ENCODE data around the gene OBSCN.

The OBSCN gene

DNA sequence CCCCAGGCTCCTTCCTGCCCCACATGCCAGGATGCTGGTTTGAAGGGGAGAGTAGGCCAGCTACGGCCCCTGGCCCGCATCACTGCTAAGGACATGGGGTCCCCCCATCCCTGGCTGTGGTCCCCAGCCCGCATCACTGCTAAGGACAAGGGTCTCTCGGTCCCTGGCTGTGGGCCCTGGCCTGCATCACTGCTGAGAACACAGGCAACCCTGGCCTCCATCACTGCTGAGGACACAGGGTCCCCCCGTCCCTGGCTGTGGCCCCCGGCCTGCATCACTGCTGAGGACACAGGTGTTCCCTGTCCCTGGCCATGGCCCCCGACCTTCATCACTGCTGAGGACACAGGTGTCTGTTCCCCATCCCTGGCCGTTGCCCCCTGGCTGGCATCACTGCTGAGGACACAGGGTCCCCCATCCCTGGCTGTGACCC is 448 bp upstream of the OBSCN start:
- H3K4me3 ChIP-seq (ENCODE audit: low read length), result no peak overlapping the region
- TF ChIP-seq, protein P1, sequence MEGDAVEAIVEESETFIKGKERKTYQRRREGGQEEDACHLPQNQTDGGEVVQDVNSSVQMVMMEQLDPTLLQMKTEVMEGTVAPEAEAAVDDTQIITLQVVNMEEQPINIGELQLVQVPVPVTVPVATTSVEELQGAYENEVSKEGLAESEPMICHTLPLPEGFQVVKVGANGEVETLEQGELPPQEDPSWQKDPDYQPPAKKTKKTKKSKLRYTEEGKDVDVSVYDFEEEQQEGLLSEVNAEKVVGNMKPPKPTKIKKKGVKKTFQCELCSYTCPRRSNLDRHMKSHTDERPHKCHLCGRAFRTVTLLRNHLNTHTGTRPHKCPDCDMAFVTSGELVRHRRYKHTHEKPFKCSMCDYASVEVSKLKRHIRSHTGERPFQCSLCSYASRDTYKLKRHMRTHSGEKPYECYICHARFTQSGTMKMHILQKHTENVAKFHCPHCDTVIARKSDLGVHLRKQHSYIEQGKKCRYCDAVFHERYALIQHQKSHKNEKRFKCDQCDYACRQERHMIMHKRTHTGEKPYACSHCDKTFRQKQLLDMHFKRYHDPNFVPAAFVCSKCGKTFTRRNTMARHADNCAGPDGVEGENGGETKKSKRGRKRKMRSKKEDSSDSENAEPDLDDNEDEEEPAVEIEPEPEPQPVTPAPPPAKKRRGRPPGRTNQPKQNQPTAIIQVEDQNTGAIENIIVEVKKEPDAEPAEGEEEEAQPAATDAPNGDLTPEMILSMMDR (IDR thresholded peaks at IDR 0.05; ENCODE audit: insufficient read depth, low read depth, low read length, missing control alignments), result no peak
- no peak for DNase-seq (ENCODE audit: low read depth)

DNA sequence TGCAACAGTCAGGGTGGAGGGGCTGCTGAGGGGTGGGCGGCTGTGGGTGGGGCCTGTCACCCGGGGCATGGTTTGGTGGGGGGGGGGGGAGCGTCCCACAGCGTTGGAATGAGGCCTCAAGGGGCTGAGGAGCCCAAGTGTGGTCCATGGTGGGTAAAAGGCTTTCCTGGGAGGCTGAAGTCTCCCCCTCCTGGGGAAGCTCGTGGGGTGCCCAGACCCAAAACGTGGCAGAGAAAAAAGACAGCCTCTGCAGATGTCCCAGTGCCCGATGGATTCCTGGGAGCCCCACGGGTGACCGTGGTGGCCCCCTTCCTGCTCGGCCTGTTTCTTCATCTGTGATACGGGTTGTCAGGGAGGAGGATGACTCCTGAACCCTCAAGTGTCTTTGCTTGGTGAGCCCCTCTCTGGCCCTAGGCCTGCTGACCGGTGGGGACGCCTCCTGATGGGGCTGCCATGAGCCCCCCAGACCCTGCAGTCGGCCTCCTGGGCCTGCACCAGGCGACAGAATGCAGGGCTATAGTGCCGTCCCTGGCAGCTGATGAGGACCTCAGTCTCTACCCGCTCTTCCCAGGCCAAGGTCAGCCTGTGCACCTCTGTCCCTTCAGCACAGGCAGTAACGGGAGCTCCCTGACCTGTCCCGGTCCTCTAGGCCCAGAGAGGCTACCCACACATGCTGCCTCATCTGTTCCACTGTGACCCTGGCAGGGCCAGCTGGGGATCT is 1.1 kb downstream of the OBSCN start:
- H3K4me3 ChIP-seq (ENCODE audit: low read length), result no peak overlapping the region
- TF ChIP-seq, protein P1 (IDR thresholded peaks at IDR 0.05; ENCODE audit: insufficient read depth, low read depth, low read length, missing control alignments), result no peak
- no peak for DNase-seq (ENCODE audit: low read depth)

DNA sequence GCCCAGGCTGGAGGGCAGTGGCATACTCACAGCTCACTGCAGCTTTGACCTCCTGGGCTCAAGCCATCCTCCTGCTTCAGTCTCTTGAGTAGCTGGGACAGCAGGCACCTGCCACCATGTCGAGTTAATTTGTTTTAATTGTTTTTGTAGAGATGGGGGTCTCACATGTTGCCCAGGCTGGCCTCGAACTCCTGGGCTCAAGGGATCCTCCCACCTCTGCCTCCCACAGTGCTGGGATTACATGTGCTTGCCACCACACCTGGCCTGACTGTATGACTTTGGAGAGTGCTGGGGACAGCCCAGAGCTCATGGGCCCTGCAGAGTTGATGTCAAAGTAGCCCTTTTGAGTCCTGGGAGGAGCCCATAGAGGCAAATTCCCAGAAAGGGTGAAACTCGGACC is 1.8 kb downstream of the OBSCN start:
- TF ChIP-seq, protein P1 (IDR thresholded peaks at IDR 0.05; ENCODE audit: insufficient read depth, low read depth, low read length, missing control alignments), result no peak
- DNase-seq (ENCODE audit: low read depth), result no peak
- H3K4me3 ChIP-seq (ENCODE audit: low read length), result no peak overlapping the region

DNA sequence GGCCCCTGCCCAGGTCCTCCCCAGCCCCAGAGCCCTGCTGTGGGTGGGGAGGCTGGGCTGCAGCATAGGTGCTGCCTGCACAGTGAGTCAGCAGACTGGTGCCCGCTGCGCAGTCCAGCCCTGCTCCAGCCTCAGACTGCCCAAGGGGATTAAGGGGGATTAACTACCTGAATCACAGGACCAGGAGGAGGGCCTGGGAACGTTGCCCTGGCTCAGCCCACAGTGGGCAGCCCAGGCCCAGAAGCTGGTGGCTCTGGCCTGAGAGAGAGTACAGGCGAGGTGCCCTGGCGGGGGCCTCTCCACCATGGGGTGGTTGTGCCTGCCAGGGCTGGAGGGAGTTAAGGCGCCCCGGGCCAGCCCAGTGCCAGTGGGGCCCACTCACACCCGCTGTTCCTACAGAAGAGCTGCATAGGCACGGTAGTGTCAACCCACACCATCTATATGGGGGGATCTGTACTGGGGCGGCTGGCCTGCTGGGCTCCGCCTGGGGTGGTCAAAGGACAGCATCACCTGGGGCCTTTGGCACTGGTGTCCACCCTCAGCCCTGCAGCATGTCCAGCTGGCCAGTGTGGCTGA is 2.3 kb downstream of the OBSCN start:
- DNase-seq (ENCODE audit: low read depth), result peak; percentile 68
- H3K4me3 ChIP-seq (ENCODE audit: low read length), result no peak overlapping the region
- TF ChIP-seq, protein P1 (IDR thresholded peaks at IDR 0.05; ENCODE audit: insufficient read depth, low read depth, low read length, missing control alignments), result no peak

DNA sequence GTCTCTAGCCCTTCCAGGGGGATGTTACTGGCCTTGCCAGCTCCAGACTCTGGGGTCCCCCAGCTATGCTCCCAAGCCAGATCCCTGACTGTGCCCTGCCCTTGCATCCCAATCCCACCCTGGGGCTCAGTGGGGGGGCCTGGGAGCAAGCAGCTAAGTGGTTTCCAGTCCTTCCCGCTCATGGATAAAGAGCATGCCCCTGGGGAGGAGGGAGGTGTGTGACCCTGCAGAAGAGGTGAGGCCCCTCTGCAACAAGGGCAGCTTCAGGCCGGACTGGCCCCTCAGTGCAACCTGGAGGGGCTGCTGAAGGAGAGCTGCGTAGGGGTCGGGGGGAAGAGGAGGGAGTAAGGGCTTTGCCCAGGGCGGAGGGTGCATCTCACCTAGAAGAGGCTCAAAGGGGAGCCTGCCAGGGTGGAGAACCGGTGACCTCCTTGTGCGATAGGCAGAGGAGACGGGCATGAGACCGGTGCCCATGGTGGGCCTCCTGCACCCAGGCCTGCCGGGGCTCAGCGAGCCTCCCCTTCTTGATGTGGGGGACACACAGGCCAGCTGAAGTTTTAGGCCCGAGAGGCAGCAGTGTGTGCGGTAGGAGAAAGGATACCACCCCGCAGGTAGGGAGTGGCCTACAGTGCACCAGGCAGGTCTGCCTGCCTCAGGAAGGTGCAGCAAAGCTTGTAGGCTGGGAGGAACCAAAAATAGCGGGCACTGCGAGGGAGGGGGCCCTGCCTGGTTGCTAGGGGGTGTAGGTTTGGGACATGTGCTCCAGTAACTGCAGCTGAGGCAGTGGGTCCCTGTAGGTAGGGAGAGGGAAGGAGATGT is 3.1 kb downstream of the OBSCN start:
- no peak for DNase-seq (ENCODE audit: low read depth)
- no peak overlapping the region for H3K4me3 ChIP-seq (ENCODE audit: low read length)
- TF ChIP-seq, protein P1 (IDR thresholded peaks at IDR 0.05; ENCODE audit: insufficient read depth, low read depth, low read length, missing control alignments), result no peak

DNA sequence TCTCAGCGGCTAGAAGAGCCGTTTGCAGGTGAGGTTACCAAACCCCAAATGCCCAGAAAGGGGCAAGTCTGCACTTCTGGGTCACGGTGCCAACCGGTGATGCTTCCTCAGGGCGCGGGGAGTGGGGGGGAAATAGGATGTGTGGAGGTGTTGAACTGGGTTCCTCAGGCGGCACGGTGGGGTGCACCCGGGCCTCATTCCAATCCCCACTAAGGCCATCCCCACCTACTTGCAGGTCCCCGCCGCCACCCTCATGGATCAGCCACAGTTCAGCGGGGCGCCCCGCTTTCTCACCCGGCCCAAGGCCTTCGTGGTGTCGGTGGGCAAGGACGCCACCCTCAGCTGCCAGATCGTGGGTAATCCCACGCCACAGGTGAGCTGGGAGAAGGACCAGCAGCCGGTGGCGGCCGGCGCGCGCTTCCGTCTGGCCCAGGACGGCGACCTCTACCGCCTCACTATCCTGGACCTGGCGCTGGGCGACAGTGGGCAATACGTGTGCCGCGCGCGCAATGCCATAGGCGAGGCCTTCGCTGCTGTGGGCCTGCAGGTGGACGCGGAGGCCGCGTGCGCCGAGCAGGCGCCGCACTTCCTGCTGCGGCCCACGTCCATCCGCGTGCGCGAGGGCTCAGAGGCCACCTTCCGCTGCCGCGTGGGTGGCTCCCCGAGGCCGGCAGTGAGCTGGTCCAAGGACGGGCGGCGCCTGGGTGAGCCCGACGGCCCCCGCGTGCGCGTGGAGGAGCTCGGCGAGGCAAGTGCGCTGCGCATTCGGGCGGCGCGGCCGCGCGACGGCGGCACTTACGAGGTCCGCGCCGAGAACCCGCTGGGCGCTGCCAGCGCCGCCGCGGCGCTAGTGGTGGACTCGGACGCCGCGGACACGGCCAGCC is 3.9 kb downstream of the OBSCN start:
- DNase-seq (ENCODE audit: low read depth), result no peak
- TF ChIP-seq, protein P1 (IDR thresholded peaks at IDR 0.05; ENCODE audit: insufficient read depth, low read depth, low read length, missing control alignments), result no peak

More for the DNA sequence above, 3.9 kb downstream of the OBSCN start:
- H3K4me3 ChIP-seq (ENCODE audit: low read length), result no peak overlapping the region
